Measurements from ENCODE around the gene CASZ1. TPM values are rescaled to one million over a fixed set of nuclear protein-coding genes. Genes with fewer than 3 reads are reported as not detected.

The CASZ1 gene
- total and polyA plus RNA-seq, 2 donors (not counting 3 experiments of a cell fraction or from before 2014, with no cell fraction given), result 1.5 to 5.2 TPM

GRCh38 chr1:10830961-10831668 lies 34.7 kb upstream of the CASZ1 start:
- H2AFZ ChIP-seq (ENCODE audit: low read depth, low read length), result no peak overlapping the region
- FAIRE-seq, result no peak
- no peaks in the 10 kb centered on the region for H3K9me1 ChIP-seq (replicated peaks; ENCODE audit: control insufficient read depth, extremely low read depth, insufficient read depth, low read length)

More at GRCh38 chr1:10830961-10831668, 34.7 kb upstream of the CASZ1 start:
- no peak overlapping the region for H3K27ac ChIP-seq (ENCODE audit: insufficient read depth, low read depth, low read length)
- BruUV-seq (replicated peaks), result no TSS peak
- no peak overlapping the region for H3K4me3 ChIP-seq (replicated peaks in 1 of 3; ENCODE audit: insufficient read depth in 1 of 3, low read depth in 1 of 3, low read length in 3 of 3)
- CTCF ChIA-PET, result no interaction called here
- dilution Hi-C loops (cut with MboI; ENCODE audit: extremely low pct_ligation_motif_present, low sequenced_read_pairs), result no loop called here
- no peak for DNase-seq (ENCODE audit: low read depth, low spot score)
- POLR2A ChIA-PET, result interaction anchor here (0.6 kb wide), 1 partner anchor 1373 kb away, joined by 5 read pairs; no protein-coding TSS in a partner anchor
- no peak overlapping the region for H3K9ac ChIP-seq (replicated peaks; ENCODE audit: extremely low read depth, insufficient read depth, low read length)
- H3K4me1 ChIP-seq (ENCODE audit: control insufficient read depth, extremely low read depth, insufficient read depth, low read length), result no peaks in the 10 kb centered on the region
- no peaks in the 10 kb centered on the region for H3K36me3 ChIP-seq (ENCODE audit: control insufficient read depth in 2 of 2, extremely low read depth in 1 of 2, insufficient read depth in 2 of 2, low read length in 2 of 2)
- TF ChIP-seq CTCF (IDR thresholded peaks at IDR 0.05; ENCODE audit: extremely low read depth in 1 of 2, insufficient read depth in 1 of 2, low read depth in 1 of 2, low read length in 2 of 2) (no peak), GATA2 (IDR thresholded peaks at IDR 0.05; ENCODE audit: insufficient read depth, insufficient read length, low read depth, low read length) (no peak), POLR2AphosphoS5 (IDR thresholded peaks at IDR 0.05; ENCODE audit: insufficient read depth, low read depth, low read length) (no peak), MYC (IDR thresholded peaks at IDR 0.05; ENCODE audit: low read depth, low read length) (no peak), EZH2 (IDR thresholded peaks at IDR 0.05; ENCODE audit: borderline replicate concordance, low read depth, low read length, severe bottlenecking) (no peak), JUN (IDR thresholded peaks at IDR 0.05; ENCODE audit: borderline replicate concordance, insufficient read depth, insufficient read length, low read depth) (no peak), POLR2A (IDR thresholded peaks at IDR 0.05; ENCODE audit: low read depth, low read length) (no peak), FOS (IDR thresholded peaks at IDR 0.05; ENCODE audit: borderline replicate concordance, insufficient read depth, low read length) (no peak)
- TF ChIP-seq, protein P1, sequence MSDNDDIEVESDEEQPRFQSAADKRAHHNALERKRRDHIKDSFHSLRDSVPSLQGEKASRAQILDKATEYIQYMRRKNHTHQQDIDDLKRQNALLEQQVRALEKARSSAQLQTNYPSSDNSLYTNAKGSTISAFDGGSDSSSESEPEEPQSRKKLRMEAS (IDR thresholded peaks at IDR 0.05; ENCODE audit: insufficient read depth, insufficient read length), result no peak
- H3K27me3 ChIP-seq (ENCODE audit: control insufficient read depth in 2 of 2, insufficient read depth in 2 of 2, low read length in 2 of 2), result peaks cover 4 to 9% of the 10 kb centered on the region in 2 experiments
- H3K9me3 ChIP-seq (replicated peaks; ENCODE audit: control insufficient read depth, insufficient read depth, low read length), result no peaks in the 10 kb centered on the region
- no peak overlapping the region for H3K4me2 ChIP-seq (ENCODE audit: insufficient read depth, low read length)
- no peaks in the 10 kb centered on the region for H4K20me1 ChIP-seq (replicated peaks; ENCODE audit: control insufficient read depth, extremely low read depth, insufficient read depth, low read length)
- H3K79me2 ChIP-seq (ENCODE audit: control insufficient read depth, insufficient read depth, low read length), result no peaks in the 10 kb centered on the region
- intact Hi-C loops (cut with micrococcal nuclease), result no loop called here
